Heart left ventricle (tissue), 13 donors: ENCODE results near the gene TYR.

Experiments
- POLR2A ChIP-seq, 2 donors: fragments of 450-650 bp; IDR thresholded peaks; one replicate each; pipeline ENCODE4 v1.6.1; 2017; ENCODE audit warnings: antibody characterized with exemption in 2 of 2, mild to moderate bottlenecking in 2 of 2, moderate library complexity in 2 of 2
- TF ChIP-seq, protein P1 (sequence below), 12 donors: fragments of 200-600 bp; sonication (generic) in 4 of 12; IDR thresholded peaks; one replicate each; pipeline versions ENCODE4 v1.5.0 to v1.8.0; 2018 to 2022; ENCODE audit warnings: antibody characterized with exemption in 12 of 12, mild to moderate bottlenecking in 5 of 12
- donor health status: ischemic (EF 13 %, LVEDD 7.1; RV severe dilation, severe dysfunction).
- donor health status: DM: no; HTN: yes; CAD: no.
- donor health status: DM: no; HTN: no; CAD: no.
- donor health status: ischemic (EF 25% LVEDD 6.9; RV normal size, moderate dysfunction).
- donor health status: ischemic (EF 25% LVEDD 5.7; RV mildly dilated, moderate dysfunction).
- donor health status: ischemic (EF 35%, LVEDD 5.7; RV mildly dilated, moderate dysfunction).
- donor health status: nonischemic (EF 11% LVEDD 7.7; RV severe dilation, severe dysfunction).
- donor health status: DM: yes; HTN: yes; CAD: no.
- donor health status: PGD.
- donor health status: ischemic (EF 29% LVEDD 5.4; RV normal size, mild dysfunction).
- donor health status: nonischemic (EF 23%, LVEDD 6.1; RV moderate dilation, normal function).

DNA sequence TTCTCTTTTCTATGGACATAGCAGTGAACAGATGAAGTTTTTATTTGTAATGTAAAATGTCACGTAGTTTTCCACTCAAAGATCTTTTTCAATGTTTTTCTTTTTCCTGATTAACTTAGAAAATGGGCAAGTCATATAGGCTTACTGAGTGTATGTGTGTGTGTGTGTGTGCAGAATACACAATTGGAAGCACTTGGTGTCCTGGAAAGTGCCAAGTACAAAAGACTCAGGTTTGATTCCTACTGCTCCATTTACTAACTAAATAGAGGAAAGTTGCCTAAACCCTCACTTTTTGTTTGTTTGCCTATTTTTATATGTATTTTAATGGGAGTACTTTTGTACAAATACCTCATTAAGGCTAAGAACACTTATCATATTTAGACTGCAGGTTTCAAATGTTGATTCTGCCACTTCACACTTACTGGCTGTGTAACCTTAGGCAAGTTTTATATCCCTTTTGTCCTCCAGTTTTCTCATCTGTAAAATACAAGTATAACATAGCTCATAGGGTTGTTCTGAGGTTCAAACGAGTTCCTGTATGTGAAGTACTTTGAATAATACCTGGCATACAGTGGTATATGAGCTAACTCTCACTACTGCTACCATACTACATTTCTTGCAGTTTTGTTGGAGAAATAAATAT lies 90.1 kb downstream of the TYR start:
- TF ChIP-seq, protein P1, sequence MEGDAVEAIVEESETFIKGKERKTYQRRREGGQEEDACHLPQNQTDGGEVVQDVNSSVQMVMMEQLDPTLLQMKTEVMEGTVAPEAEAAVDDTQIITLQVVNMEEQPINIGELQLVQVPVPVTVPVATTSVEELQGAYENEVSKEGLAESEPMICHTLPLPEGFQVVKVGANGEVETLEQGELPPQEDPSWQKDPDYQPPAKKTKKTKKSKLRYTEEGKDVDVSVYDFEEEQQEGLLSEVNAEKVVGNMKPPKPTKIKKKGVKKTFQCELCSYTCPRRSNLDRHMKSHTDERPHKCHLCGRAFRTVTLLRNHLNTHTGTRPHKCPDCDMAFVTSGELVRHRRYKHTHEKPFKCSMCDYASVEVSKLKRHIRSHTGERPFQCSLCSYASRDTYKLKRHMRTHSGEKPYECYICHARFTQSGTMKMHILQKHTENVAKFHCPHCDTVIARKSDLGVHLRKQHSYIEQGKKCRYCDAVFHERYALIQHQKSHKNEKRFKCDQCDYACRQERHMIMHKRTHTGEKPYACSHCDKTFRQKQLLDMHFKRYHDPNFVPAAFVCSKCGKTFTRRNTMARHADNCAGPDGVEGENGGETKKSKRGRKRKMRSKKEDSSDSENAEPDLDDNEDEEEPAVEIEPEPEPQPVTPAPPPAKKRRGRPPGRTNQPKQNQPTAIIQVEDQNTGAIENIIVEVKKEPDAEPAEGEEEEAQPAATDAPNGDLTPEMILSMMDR (IDR thresholded peaks at IDR 0.05) = no peak
- no peak for TF ChIP-seq POLR2A (IDR thresholded peaks at IDR 0.05)
